HCT116 (cell line): Measurements from ENCODE around the gene ANXA3. TPM values are rescaled to one million over a fixed set of nuclear protein-coding genes. Genes with fewer than 3 reads are reported as not detected.

Experiments used
- ATAC-seq: fragments of 200-7000 bp; cut with Tn5 transposase; 2 replicates; pipeline ENCODE4 v1.9.1; 2020; ENCODE audit warnings: mild to moderate bottlenecking, moderate library complexity
- BruUV-seq: library from RNA; stranded (reverse); fragments of 400-500 nt; replicated peaks from 2 replicates; lab custom pipeline; 2021; lab: Mats Ljungman, UMichigan
- CTCF ChIA-PET: fragments of 300-600 bp; sonication (Branson Sonifier 250); formaldehyde crosslinking; loops from one replicate; lab custom pipeline; 2021; ENCODE audit warnings: antibody characterized with exemption; lab: Charles Lee
- POLR2A ChIA-PET: fragments of 300-600, 350-600 bp; sonication (Branson Sonifier 250); formaldehyde crosslinking; loops from one replicate; lab custom pipeline; 2021; ENCODE audit warnings: antibody characterized with exemption; lab: Charles Lee
- RAD21 ChIA-PET, 2 experiments: fragments of 300-600 bp; sonication (Branson Sonifier 250); formaldehyde crosslinking; loops; one replicate each; lab custom pipeline; 2023; ENCODE audit warnings: low total read pairs in 2 of 2; ENCODE audit not compliant: uncharacterized antibody in 2 of 2, unreplicated experiment in 2 of 2, low non-redundant PET in 1 of 2; lab: Charles Lee
- DNase-seq: peaks from one replicate; pipeline ENCODE4 v3.0.0-alpha.2; 2010; ENCODE audit warnings: low read depth, low spot score
- H2AFZ ChIP-seq: fragments of 200-600 bp; shearing (Covaris generic), sonication (generic); 2 replicates; pipeline ENCODE4 v1.6.1; 2017; ENCODE audit warnings: low read depth, mixed run types, mixed read lengths, antibody characterized with exemption, low read length; ENCODE audit not compliant: poor library complexity, severe bottlenecking
- H3K27ac ChIP-seq: 2 replicates; pipeline ENCODE4 v1.5.1; 2012; ENCODE audit warnings: low read depth, low read length
- H3K27me3 ChIP-seq: fragments of 200-600 bp; sonication (generic); 2 replicates; pipeline ENCODE4 v1.6.1; 2016; ENCODE audit warnings: mixed run types, low read length, mixed read lengths; ENCODE audit not compliant: insufficient read depth
- H3K36me3 ChIP-seq, 2 experiments: fragments of 200-500 bp in 1 of 2; fragments of 200-600 bp in 1 of 2; sonication (Bioruptor generic) in 1 of 2; sonication (generic) in 1 of 2; 2 replicates each; pipeline versions ENCODE4 v1.5.1 to v1.6.1; 2014 to 2016; ENCODE audit warnings: low read length in 2 of 2, inconsistent platforms in 1 of 2, mixed read lengths in 1 of 2, mixed run types in 1 of 2; ENCODE audit not compliant: insufficient read depth in 2 of 2, control insufficient read depth in 1 of 2
- H3K4me1 ChIP-seq, 2 experiments: fragments of 200-600 bp in 1 of 2; sonication (generic) in 1 of 2; 2 replicates each; pipeline versions ENCODE4 v1.5.1 to v1.6.1; 2012 to 2017; ENCODE audit warnings: low read length in 2 of 2, inconsistent platforms in 1 of 2, mild to moderate bottlenecking in 1 of 2, mixed read lengths in 1 of 2, mixed run types in 1 of 2, moderate library complexity in 1 of 2; ENCODE audit not compliant: insufficient read depth in 2 of 2, control insufficient read depth in 1 of 2
- H3K4me2 ChIP-seq: fragments of 200-600 bp; sonication (generic); 2 replicates; pipeline ENCODE4 v1.6.1; 2017; ENCODE audit warnings: mixed run types, low read length, mixed read lengths
- H3K4me3 ChIP-seq, 2 experiments: fragments of 200-600 bp in 1 of 2; sonication (generic) in 1 of 2; replicated peaks in 1 of 2; 2 replicates each; pipeline ENCODE4 v1.5.1; 2011 to 2016; ENCODE audit warnings: low read length in 2 of 2, control low read depth in 1 of 2, low read depth in 1 of 2, mild to moderate bottlenecking in 1 of 2, mixed read lengths in 1 of 2, mixed run types in 1 of 2
- H3K79me2 ChIP-seq: fragments of 200-600 bp; sonication (generic); 2 replicates; pipeline ENCODE4 v1.6.1; 2017; ENCODE audit warnings: mild to moderate bottlenecking, mixed run types, low read length, moderate library complexity, mixed read lengths; ENCODE audit not compliant: insufficient read depth
- H3K9ac ChIP-seq: fragments of 200-600 bp; sonication (generic); 2 replicates; pipeline ENCODE4 v1.6.1; 2016; ENCODE audit warnings: low read length, mixed read lengths
- H3K9me2 ChIP-seq: fragments of 200-600 bp; sonication (generic), shearing (Covaris generic); 2 replicates; pipeline ENCODE4 v1.6.1; 2017; ENCODE audit warnings: mixed run types, mild to moderate bottlenecking, moderate library complexity; ENCODE audit not compliant: insufficient read depth
- H3K9me3 ChIP-seq, 2 experiments: fragments of 200-500 bp in 1 of 2; fragments of 200-600 bp in 1 of 2; sonication (Bioruptor generic) in 1 of 2; sonication (generic) in 1 of 2; 2 replicates each; pipeline ENCODE4 v1.6.1; 2014 to 2017; ENCODE audit warnings: low read length in 2 of 2, mixed read lengths in 2 of 2, inconsistent platforms in 1 of 2, low read depth in 1 of 2, mild to moderate bottlenecking in 1 of 2, mixed run types in 1 of 2, moderate library complexity in 1 of 2; ENCODE audit not compliant: control insufficient read depth in 1 of 2, insufficient read depth in 1 of 2
- H4K20me1 ChIP-seq: fragments of 200-600 bp; sonication (generic), shearing (Covaris generic); 2 replicates; pipeline ENCODE4 v1.6.1; 2017; ENCODE audit warnings: mixed run types, mild to moderate bottlenecking, moderate library complexity; ENCODE audit not compliant: insufficient read depth
- CBX3 ChIP-seq: IDR thresholded peaks from 2 replicates; pipeline ENCODE4 v1.6.1; 2012; ENCODE audit warnings: low read depth
- CEBPB ChIP-seq: IDR thresholded peaks from 2 replicates; pipeline ENCODE4 v1.6.1; 2012; ENCODE audit warnings: low read depth
- EGR1 ChIP-seq: IDR thresholded peaks from 2 replicates; pipeline ENCODE4 v1.6.1; 2012; ENCODE audit warnings: low read depth
- ELF1 ChIP-seq: IDR thresholded peaks from 2 replicates; pipeline ENCODE4 v1.6.1; 2012; ENCODE audit warnings: low read depth, borderline replicate concordance
- EZH2 ChIP-seq: fragments of 200-600 bp; sonication (generic); IDR thresholded peaks from 2 replicates; pipeline ENCODE4 v1.6.1; 2017; ENCODE audit warnings: antibody characterized with exemption, mixed run types
- FOSL1 ChIP-seq: IDR thresholded peaks from 2 replicates; pipeline ENCODE4 v1.6.1; 2012; ENCODE audit warnings: low read depth
- JUND ChIP-seq: IDR thresholded peaks from 2 replicates; pipeline ENCODE4 v1.6.1; 2012
- MAX ChIP-seq: IDR thresholded peaks from 2 replicates; pipeline ENCODE4 v1.6.1; 2012
- POLR2AphosphoS5 ChIP-seq: IDR thresholded peaks from 2 replicates; pipeline ENCODE4 v1.6.1; 2011; ENCODE audit warnings: mild to moderate bottlenecking, low read depth, low read length, moderate library complexity
- RAD21 ChIP-seq: IDR thresholded peaks from 2 replicates; pipeline ENCODE4 v1.6.1; 2012; ENCODE audit warnings: low read depth, mild to moderate bottlenecking
- REST ChIP-seq: IDR thresholded peaks from 2 replicates; pipeline ENCODE4 v1.6.1; 2012; ENCODE audit warnings: low read depth
- SIN3A ChIP-seq: IDR thresholded peaks from 2 replicates; pipeline ENCODE4 v1.6.1; 2012; ENCODE audit warnings: low read depth
- SP1 ChIP-seq: IDR thresholded peaks from 2 replicates; pipeline ENCODE4 v1.6.1; 2012; ENCODE audit warnings: low read depth
- TCF7L2 ChIP-seq: IDR thresholded peaks from 2 replicates; pipeline ENCODE4 v1.7.0; 2011; ENCODE audit warnings: borderline replicate concordance, inconsistent platforms; ENCODE audit not compliant: insufficient read depth, insufficient read length; ENCODE audit errors: extremely low read depth
- YY1 ChIP-seq: IDR thresholded peaks from 2 replicates; pipeline ENCODE4 v1.6.1; 2011; ENCODE audit warnings: low read length, low read depth, moderate library complexity, mild to moderate bottlenecking; ENCODE audit not compliant: insufficient replicate concordance; ENCODE audit errors: extremely low read depth
- ZFX ChIP-seq: fragments of 450-650 bp; IDR thresholded peaks from 2 replicates; pipeline ENCODE4 v1.6.1; 2017
- ZNF274 ChIP-seq: fragments of 200-500 bp; sonication (Bioruptor generic); IDR thresholded peaks from 2 replicates; pipeline ENCODE4 v1.6.1; 2014; ENCODE audit warnings: mild to moderate bottlenecking, low read depth, low read length, inconsistent platforms
- intact Hi-C: fragments of 100-400 bp; cut with micrococcal nuclease; formaldehyde crosslinking; loops from 2 replicates; pipeline ENCODE4 v1.10.0; 2022
- total RNA-seq: library from RNA; stranded (reverse); gene quantifications from one replicate; pipeline ENCODE4 v1.2.1, GENCODE V29; 2021; ENCODE audit not compliant: unreplicated experiment

The ANXA3 gene
- total RNA-seq, 1 experiment from 2014 or later = 158 TPM

GRCh38 chr4:78519962-78520361 is 31.6 kb upstream of the ANXA3 start:
- Histone ChIP-seq H3K27me3 (no peaks in the 10 kb centered on the region), H3K4me2 (no peak overlapping the region)
- intact Hi-C loops = loop anchor here (10.0 kb wide), 1 partner anchor 345 kb away; no protein-coding TSS in a partner anchor
- DNase-seq = no peak
- BruUV-seq = no TSS peak
- TF ChIP-seq SP1 (no peak), EZH2 (no peak), EGR1 (no peak), REST (no peak), ZFX (no peak), SIN3A (no peak), CBX3 (no peak), CEBPB (no peak), MAX (no peak), TCF7L2 (no peak), RAD21 (no peak), ZNF274 (no peak), POLR2AphosphoS5 (no peak), FOSL1 (no peak), JUND (no peak), YY1 (no peak), ELF1 (no peak)
- TF ChIP-seq, all 23 proteins: peak for 0
- RAD21 ChIA-PET = no interaction called here
- Histone ChIP-seq H3K9me3 (no peaks in the 10 kb centered on the region), H3K9ac (no peak overlapping the region), H3K27ac (no peak overlapping the region), H2AFZ (no peak overlapping the region), H3K79me2 (no peaks in the 10 kb centered on the region), H3K9me2 (no peaks in the 10 kb centered on the region), H3K4me3 (no peak overlapping the region), H4K20me1 (no peaks in the 10 kb centered on the region), H3K4me1 (no peaks in the 10 kb centered on the region), H3K36me3 (no peaks in the 10 kb centered on the region)
- POLR2A ChIA-PET = no interaction called here
- ATAC-seq = no peak
- CTCF ChIA-PET = no interaction called here
